Testis (tissue), 2 donors: ENCODE results near the gene PALM2AKAP2.

Experiments used
- CTCF ChIP-seq, 3 experiments: fragments of 450-650 bp in 2 of 3; fragments of 200-600 bp in 1 of 3; sonication (generic) in 1 of 3; IDR thresholded peaks; one replicate each; pipeline ENCODE4 v1.5.1; 2016 to 2019; ENCODE audit warnings: antibody characterized with exemption in 3 of 3, mild to moderate bottlenecking in 2 of 3, moderate library complexity in 1 of 3
- POLR2A ChIP-seq: fragments of 450-650 bp; IDR thresholded peaks from one replicate; pipeline ENCODE4 v1.6.1; 2017; ENCODE audit warnings: antibody characterized with exemption, mild to moderate bottlenecking, moderate library complexity

GRCh38 chr9:109813829-109814228 is 33.8 kb downstream of the PALM2AKAP2 start:
- TF ChIP-seq CTCF (IDR thresholded peaks at IDR 0.05), result no peak
- TF ChIP-seq POLR2A, result no peak
